Activated B cell treated with CpG ODN at 0.5 μM for 24 hours (primary cell): ENCODE measurements around the gene DDX24. TPM values are rescaled to one million over a fixed set of nuclear protein-coding genes. Genes with fewer than 3 reads are reported as not detected.

ENCODE experiments used
- ATAC-seq: fragments of 200-7000 bp; cut with Tn5 transposase; one replicate; pipeline ENCODE4 v1.10.0; 2021; ENCODE audit warnings: low read depth, mild to moderate bottlenecking, moderate library complexity
- CTCF ChIA-PET: fragments of 350-600 bp; sonication (Branson Sonifier 250); formaldehyde crosslinking; loops from one replicate; lab custom pipeline; 2021; ENCODE audit warnings: antibody characterized with exemption; lab: Charles Lee
- POLR2A ChIA-PET: fragments of 350-600 bp; sonication (Branson Sonifier 250); formaldehyde crosslinking; loops from one replicate; lab custom pipeline; 2021; ENCODE audit warnings: antibody characterized with exemption; lab: Charles Lee
- DNase-seq: peaks from one replicate; pipeline ENCODE4 v3.0.0; 2022
- H3K27ac Mint-ChIP-seq: one replicate; pipeline ENCODE4 v1.8.0; 2020; ENCODE audit warnings: mixed read lengths
- H3K27me3 Mint-ChIP-seq: one replicate; pipeline ENCODE4 v1.8.0; 2021; ENCODE audit warnings: mixed read lengths
- H3K36me3 Mint-ChIP-seq: one replicate; pipeline ENCODE4 v1.8.0; 2021; ENCODE audit warnings: low read depth, mixed read lengths
- H3K4me1 Mint-ChIP-seq: one replicate; pipeline ENCODE4 v1.8.0; 2021; ENCODE audit warnings: mixed read lengths
- H3K4me3 Mint-ChIP-seq: one replicate; pipeline ENCODE4 v1.8.0; 2020; ENCODE audit warnings: mild to moderate bottlenecking, mixed read lengths
- H3K9me3 Mint-ChIP-seq: one replicate; pipeline ENCODE4 v1.8.0; 2020; ENCODE audit warnings: mixed read lengths
- CTCF ChIP-seq: fragments of 200-600 bp; IDR thresholded peaks from one replicate; pipeline ENCODE4 v1.8.0; 2022; ENCODE audit warnings: antibody characterized with exemption, mild to moderate bottlenecking
- intact Hi-C: fragments of 100-400 bp; cut with micrococcal nuclease; formaldehyde crosslinking; loops from one replicate; pipeline ENCODE4 v1.15.1; 2024
- total RNA-seq: library from RNA; stranded (reverse); gene quantifications from 2 replicates; pipeline ENCODE4 v1.2.3, GENCODE V29; 2022

Gene DDX24
- total RNA-seq, 1 donor from 2014 or later = 169 TPM

DNA sequence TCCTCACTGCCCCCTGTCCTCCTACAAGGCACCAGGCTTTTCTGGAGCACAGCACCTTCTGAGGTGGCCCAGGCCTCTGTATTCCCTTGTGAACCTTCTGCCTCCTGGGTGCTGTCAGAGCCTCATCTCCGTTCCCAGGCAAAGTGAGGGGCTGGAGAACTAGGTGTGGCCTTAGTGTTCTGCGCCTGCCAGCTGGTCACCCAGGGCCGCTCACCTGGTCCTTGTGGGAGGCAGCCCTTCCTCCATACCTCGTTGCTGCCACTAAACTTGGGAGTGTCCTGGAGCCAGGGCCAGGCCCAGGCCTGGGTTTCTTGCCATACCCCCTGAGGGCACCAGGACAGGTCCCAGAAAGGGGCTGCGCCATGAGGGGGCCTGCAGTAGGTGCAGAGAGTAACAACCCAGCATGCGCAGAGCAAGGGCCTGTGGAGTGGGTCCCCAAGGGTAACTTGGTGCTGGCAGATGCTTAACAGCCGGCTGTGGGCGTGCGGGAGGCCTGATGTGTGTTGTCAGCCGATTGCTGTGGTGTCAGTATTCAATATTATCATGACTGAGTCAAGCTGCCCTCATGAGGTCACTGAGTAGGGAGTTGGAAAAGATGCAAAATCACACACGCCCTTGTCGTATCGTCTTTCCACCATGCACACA lies 37.8 kb downstream of the DDX24 start:
- intact Hi-C loops = no loop called here
- no peak for ATAC-seq
- ChIA-PET POLR2A (no interaction called here), CTCF (no interaction called here)
- Mint-ChIP-seq H3K4me1 (no peaks in the 10 kb centered on the region), H3K27ac (no peak overlapping the region), H3K27me3 (no peaks in the 10 kb centered on the region), H3K4me3 (no peak overlapping the region), H3K9me3 (no peaks in the 10 kb centered on the region), H3K36me3 (peaks cover 37% of the 10 kb centered on the region)
- DNase-seq = no peak
- TF ChIP-seq CTCF = no peak

DNA sequence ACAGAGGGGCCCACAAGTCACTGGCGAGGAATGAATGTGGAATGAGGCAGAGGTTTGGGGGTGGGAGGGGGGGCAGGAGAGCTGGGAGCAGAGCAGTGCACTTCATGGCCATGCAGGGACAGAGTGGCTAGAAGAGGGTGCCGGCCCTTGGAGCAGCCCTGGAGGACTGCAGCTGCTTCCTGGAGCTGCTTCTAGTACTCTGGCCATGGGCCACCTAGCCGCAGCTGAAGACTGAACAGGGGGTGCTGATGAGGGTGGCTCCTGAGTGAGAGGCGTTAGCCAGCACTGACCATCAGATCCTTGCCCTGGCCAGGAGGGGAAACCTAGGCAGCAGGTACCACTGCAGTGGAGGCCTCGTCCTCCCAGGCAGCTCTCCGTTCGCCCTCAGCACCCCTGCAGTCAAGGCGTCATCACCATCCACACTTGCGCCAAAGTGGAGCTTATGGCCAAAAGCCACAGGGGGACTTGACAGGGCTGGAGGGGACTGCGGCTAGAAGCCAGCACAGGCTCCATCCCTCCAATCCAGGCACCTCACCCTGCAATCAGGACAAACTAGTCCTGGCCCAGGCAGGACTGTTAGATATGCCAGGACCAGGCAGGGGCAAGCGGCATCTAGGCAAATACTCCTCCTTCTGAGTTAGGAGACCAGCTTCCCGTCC lies 38.4 kb downstream of the DDX24 start:
- no peak overlapping the region for H3K27ac Mint-ChIP-seq
- H3K4me1 Mint-ChIP-seq = no peaks in the 10 kb centered on the region
- TF ChIP-seq CTCF = no peak
- no peak for ATAC-seq
- no peaks in the 10 kb centered on the region for H3K9me3 Mint-ChIP-seq
- CTCF ChIA-PET = no interaction called here
- peaks cover 30% of the 10 kb centered on the region for H3K36me3 Mint-ChIP-seq
- POLR2A ChIA-PET = no interaction called here
- DNase-seq = no peak
- no peak overlapping the region for H3K4me3 Mint-ChIP-seq
- H3K27me3 Mint-ChIP-seq = no peaks in the 10 kb centered on the region
- intact Hi-C loops = no loop called here

GRCh38 chr14:94041551-94042346 lies 39.3 kb downstream of the DDX24 start:
- no peaks in the 10 kb centered on the region for H3K27me3 Mint-ChIP-seq
- intact Hi-C loops = no loop called here
- H3K4me1 Mint-ChIP-seq = no peaks in the 10 kb centered on the region
- TF ChIP-seq CTCF = no peak
- H3K9me3 Mint-ChIP-seq = no peaks in the 10 kb centered on the region
- ChIA-PET POLR2A (no interaction called here), CTCF (no interaction called here)
- H3K4me3 Mint-ChIP-seq = no peak overlapping the region
- no peak overlapping the region for H3K27ac Mint-ChIP-seq
- DNase-seq (no peak), ATAC-seq (no peak)
- H3K36me3 Mint-ChIP-seq = peaks cover 23% of the 10 kb centered on the region

DNA sequence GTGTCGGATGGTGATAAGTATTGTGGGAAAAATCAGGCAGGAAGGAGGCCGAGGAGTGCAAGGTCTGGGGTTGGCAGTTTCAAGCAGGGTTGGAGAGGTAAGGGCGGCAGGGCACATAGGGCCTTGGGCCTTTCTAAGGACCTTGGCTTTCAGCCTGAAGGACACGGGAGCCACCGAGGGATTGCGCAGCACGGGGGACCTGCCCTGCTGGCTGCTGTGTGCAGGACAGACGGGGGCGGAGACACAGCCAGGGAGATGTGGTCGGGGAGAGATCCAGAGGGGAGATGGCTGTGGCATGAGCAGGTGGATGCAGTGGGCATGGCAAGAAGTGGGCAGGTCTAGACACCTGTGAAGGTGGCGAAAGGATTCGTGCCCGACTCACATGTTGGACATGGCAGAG lies 40.2 kb downstream of the DDX24 start:
- DNase-seq (no peak), ATAC-seq (no peak)
- Mint-ChIP-seq H3K36me3 (peaks cover 21% of the 10 kb centered on the region), H3K27me3 (no peaks in the 10 kb centered on the region), H3K4me3 (no peak overlapping the region), H3K27ac (no peak overlapping the region), H3K4me1 (no peaks in the 10 kb centered on the region), H3K9me3 (no peaks in the 10 kb centered on the region)
- CTCF ChIA-PET = no interaction called here
- intact Hi-C loops = no loop called here
- POLR2A ChIA-PET = no interaction called here
- no peak for TF ChIP-seq CTCF

- DNase-seq = no peak
- Mint-ChIP-seq H3K27me3 (no peaks in the 10 kb centered on the region), H3K4me3 (no peak overlapping the region), H3K4me1 (no peaks in the 10 kb centered on the region), H3K27ac (no peak overlapping the region), H3K36me3 (peaks cover 16% of the 10 kb centered on the region), H3K9me3 (no peaks in the 10 kb centered on the region)
- CTCF ChIA-PET = no interaction called here
- intact Hi-C loops = no loop called here
- no peak for ATAC-seq
- POLR2A ChIA-PET = no interaction called here
- TF ChIP-seq CTCF = no peak
These were observed 40.8 kb downstream of the DDX24 start for GRCh38 chr14:94040247-94040646.
